Uterus (tissue), 4 donors: Measurements from ENCODE around the gene EPHA5. TPM values are rescaled to one million over a fixed set of nuclear protein-coding genes. Genes with fewer than 3 reads are reported as not detected.

Experiments used
- DNase-seq, 2 donors: peaks; one replicate each; pipeline ENCODE4 v3.0.0-alpha.2; 2019 to 2020
- H3K27ac ChIP-seq, 2 donors: fragments of 200-600 bp; sonication (generic); 1 replicate in 1 of 2; 2 replicates in 1 of 2; pipeline ENCODE4 v1.5.1; 2016 to 2018
- H3K27me3 ChIP-seq, 2 donors: fragments of 200-600 bp; sonication (generic); one replicate each; pipeline ENCODE4 v1.5.1; 2018 to 2019; ENCODE audit warnings: control low read depth in 1 of 2
- H3K36me3 ChIP-seq, 2 donors: fragments of 200-600 bp; sonication (generic); one replicate each; pipeline ENCODE4 v1.5.1; 2019; ENCODE audit warnings: control low read depth in 1 of 2
- H3K4me1 ChIP-seq, 2 donors: fragments of 200-600 bp; sonication (generic); one replicate each; pipeline ENCODE4 v1.5.1; 2018 to 2019; ENCODE audit warnings: control low read depth in 1 of 2
- H3K4me3 ChIP-seq, 2 donors: fragments of 200-600 bp; sonication (generic); 1 replicate in 1 of 2; 2 replicates in 1 of 2; pipeline ENCODE4 v1.5.1; 2018 to 2019; ENCODE audit warnings: mild to moderate bottlenecking in 1 of 2
- H3K9me3 ChIP-seq, 2 donors: fragments of 200-600 bp; sonication (generic); one replicate each; pipeline ENCODE4 v1.5.1; 2019; ENCODE audit warnings: control low read depth in 1 of 2
- CTCF ChIP-seq, 4 experiments: fragments of 200-600 bp in 2 of 4; fragments of 450-650 bp in 2 of 4; sonication (generic) in 2 of 4; IDR thresholded peaks; one replicate each; pipeline ENCODE4 v1.5.1; 2016 to 2019; ENCODE audit warnings: antibody characterized with exemption in 4 of 4, mild to moderate bottlenecking in 2 of 4, moderate library complexity in 1 of 4
- POLR2A ChIP-seq, 2 donors: fragments of 450-650 bp; IDR thresholded peaks; one replicate each; pipeline ENCODE4 v1.6.1; 2016; ENCODE audit warnings: antibody characterized with exemption in 2 of 2, mild to moderate bottlenecking in 1 of 2, moderate library complexity in 1 of 2
- intact Hi-C: fragments of 100-400 bp; cut with DNase I; formaldehyde crosslinking; loops from one replicate; pipeline ENCODE4 v1.15.1; 2023; ENCODE audit warnings: low total_unique reads
- total RNA-seq, 4 donors: library from RNA; depleted of rRNA in 3 of 4; stranded (reverse); fragments of >200 nt in 3 of 4; gene quantifications; one replicate each; pipeline versions ENCODE4 v1.1.0 to v1.2.4, GENCODE V29; 2014 to 2023
- donor health status: DM: yes; HTN: yes; CAD: no.

EPHA5 gene
- total RNA-seq, 4 donors from 2014 or later, result 1.2 to 10.4 TPM; not detected in 2

- no peak for DNase-seq
- H3K4me3 ChIP-seq, result no peak overlapping the region
- H3K36me3 ChIP-seq, result no peaks in the 10 kb centered on the region
- H3K9me3 ChIP-seq, result no peaks in the 10 kb centered on the region
- no peaks in the 10 kb centered on the region for H3K27me3 ChIP-seq
- no peak for TF ChIP-seq CTCF (IDR thresholded peaks at IDR 0.05)
- no peak for TF ChIP-seq POLR2A (IDR thresholded peaks at IDR 0.05)
- H3K27ac ChIP-seq, result no peak overlapping the region
- intact Hi-C loops, result no loop called here
- no peaks in the 10 kb centered on the region for H3K4me1 ChIP-seq
Measured at GRCh38 chr4:65498606-65499005, 171.7 kb downstream of the EPHA5 start.

- no peak overlapping the region for H3K27ac ChIP-seq
- no peak for DNase-seq
- no peaks in the 10 kb centered on the region for H3K27me3 ChIP-seq
- intact Hi-C loops, result no loop called here
- H3K9me3 ChIP-seq, result no peaks in the 10 kb centered on the region
- H3K4me1 ChIP-seq, result no peaks in the 10 kb centered on the region
- H3K4me3 ChIP-seq, result no peak overlapping the region
- TF ChIP-seq POLR2A (IDR thresholded peaks at IDR 0.05) (no peak), CTCF (IDR thresholded peaks at IDR 0.05) (no peak)
- H3K36me3 ChIP-seq, result no peaks in the 10 kb centered on the region
Measured at GRCh38 chr4:65495439-65495838, 174.8 kb downstream of the EPHA5 start.

GRCh38 chr4:65482410-65482809 lies 187.9 kb downstream of the EPHA5 start:
- Histone ChIP-seq H3K4me1 (no peaks in the 10 kb centered on the region), H3K4me3 (no peak overlapping the region), H3K9me3 (no peaks in the 10 kb centered on the region), H3K27ac (no peak overlapping the region), H3K36me3 (no peaks in the 10 kb centered on the region), H3K27me3 (no peaks in the 10 kb centered on the region)
- TF ChIP-seq POLR2A (IDR thresholded peaks at IDR 0.05) (no peak), CTCF (IDR thresholded peaks at IDR 0.05) (no peak)
- intact Hi-C loops, result no loop called here
- no peak for DNase-seq

GRCh38 chr4:65472531-65472930 lies 197.8 kb downstream of the EPHA5 start:
- no peaks in the 10 kb centered on the region for H3K9me3 ChIP-seq
- intact Hi-C loops, result no loop called here

GRCh38 chr4:65467068-65467680 lies 203.1 kb downstream of the EPHA5 start:
- no peak overlapping the region for H3K27ac ChIP-seq
- H3K9me3 ChIP-seq, result no peaks in the 10 kb centered on the region
- H3K4me1 ChIP-seq, result no peaks in the 10 kb centered on the region
- intact Hi-C loops, result no loop called here
- no peak for DNase-seq
- no peak for TF ChIP-seq CTCF (IDR thresholded peaks at IDR 0.05)
- no peaks in the 10 kb centered on the region for H3K27me3 ChIP-seq
- no peak overlapping the region for H3K4me3 ChIP-seq
- no peaks in the 10 kb centered on the region for H3K36me3 ChIP-seq

More at GRCh38 chr4:65472531-65472930, 197.8 kb downstream of the EPHA5 start:
- Histone ChIP-seq H3K27me3 (no peaks in the 10 kb centered on the region), H3K4me1 (no peaks in the 10 kb centered on the region), H3K27ac (no peak overlapping the region), H3K36me3 (no peaks in the 10 kb centered on the region), H3K4me3 (no peak overlapping the region)
- TF ChIP-seq CTCF (IDR thresholded peaks at IDR 0.05), result no peak
- no peak for TF ChIP-seq POLR2A (IDR thresholded peaks at IDR 0.05)
- no peak for DNase-seq
